ENCODE data around the gene USP48.

DNA sequence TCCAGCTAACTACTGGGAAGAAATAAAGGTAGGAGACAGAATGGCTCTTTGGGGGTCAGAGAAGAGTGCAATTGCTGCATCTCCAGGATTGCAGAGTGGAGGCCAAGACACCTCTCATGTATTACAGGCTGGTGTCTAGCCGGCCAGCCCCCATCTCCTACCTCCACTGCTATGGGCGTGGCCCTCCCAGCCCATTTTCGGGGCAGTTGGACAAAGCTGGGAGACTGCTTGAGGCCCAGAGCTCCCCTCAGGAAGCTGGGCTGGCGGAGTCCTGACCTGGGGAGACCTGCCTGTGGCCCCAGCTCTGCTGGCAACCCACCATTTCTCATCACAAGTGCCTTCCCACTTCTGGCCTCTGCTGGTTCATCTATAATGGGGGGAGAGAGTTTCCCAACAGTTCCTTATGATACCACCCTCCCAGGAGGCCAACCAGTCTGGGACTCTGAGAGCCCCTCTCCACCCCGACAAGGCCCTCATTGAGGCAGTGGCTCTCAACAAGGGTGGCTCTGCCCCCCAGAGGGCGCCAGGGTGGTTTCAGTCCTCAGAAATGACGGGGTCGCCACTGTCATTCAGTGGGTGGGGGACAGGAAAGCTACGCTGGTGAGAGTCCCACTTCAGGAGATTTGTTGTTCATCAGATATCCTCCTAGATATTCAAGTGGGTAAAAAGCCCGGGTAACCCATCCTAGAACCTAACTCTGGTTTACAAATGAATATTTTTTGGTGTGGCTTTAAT lies 125.3 kb downstream of the USP48 start:
- TF ChIP-seq ZFP36 (IDR thresholded peaks at IDR 0.05; ENCODE audit: borderline replicate concordance, partially characterized antibody) (no peak), POLR2A (IDR thresholded peaks at IDR 0.05; ENCODE audit: low read length) (no peak), EP300 (IDR thresholded peaks at IDR 0.05) (no peak), HDAC2 (IDR thresholded peaks at IDR 0.05) (no peak), RFX5 (IDR thresholded peaks at IDR 0.05) (no peak), EHMT2 (IDR thresholded peaks at IDR 0.05; ENCODE audit: low read depth) (no peak), JUN (IDR thresholded peaks at IDR 0.05) (no peak), TP53 (CRISPR knock-in tag; IDR thresholded peaks at IDR 0.05) (no peak), MYC (IDR thresholded peaks at IDR 0.05; ENCODE audit: borderline replicate concordance, low read length) (no peak)
- TF ChIP-seq, protein P1, sequence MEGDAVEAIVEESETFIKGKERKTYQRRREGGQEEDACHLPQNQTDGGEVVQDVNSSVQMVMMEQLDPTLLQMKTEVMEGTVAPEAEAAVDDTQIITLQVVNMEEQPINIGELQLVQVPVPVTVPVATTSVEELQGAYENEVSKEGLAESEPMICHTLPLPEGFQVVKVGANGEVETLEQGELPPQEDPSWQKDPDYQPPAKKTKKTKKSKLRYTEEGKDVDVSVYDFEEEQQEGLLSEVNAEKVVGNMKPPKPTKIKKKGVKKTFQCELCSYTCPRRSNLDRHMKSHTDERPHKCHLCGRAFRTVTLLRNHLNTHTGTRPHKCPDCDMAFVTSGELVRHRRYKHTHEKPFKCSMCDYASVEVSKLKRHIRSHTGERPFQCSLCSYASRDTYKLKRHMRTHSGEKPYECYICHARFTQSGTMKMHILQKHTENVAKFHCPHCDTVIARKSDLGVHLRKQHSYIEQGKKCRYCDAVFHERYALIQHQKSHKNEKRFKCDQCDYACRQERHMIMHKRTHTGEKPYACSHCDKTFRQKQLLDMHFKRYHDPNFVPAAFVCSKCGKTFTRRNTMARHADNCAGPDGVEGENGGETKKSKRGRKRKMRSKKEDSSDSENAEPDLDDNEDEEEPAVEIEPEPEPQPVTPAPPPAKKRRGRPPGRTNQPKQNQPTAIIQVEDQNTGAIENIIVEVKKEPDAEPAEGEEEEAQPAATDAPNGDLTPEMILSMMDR (IDR thresholded peaks at IDR 0.05): no peak
- TF ChIP-seq, protein P2, sequence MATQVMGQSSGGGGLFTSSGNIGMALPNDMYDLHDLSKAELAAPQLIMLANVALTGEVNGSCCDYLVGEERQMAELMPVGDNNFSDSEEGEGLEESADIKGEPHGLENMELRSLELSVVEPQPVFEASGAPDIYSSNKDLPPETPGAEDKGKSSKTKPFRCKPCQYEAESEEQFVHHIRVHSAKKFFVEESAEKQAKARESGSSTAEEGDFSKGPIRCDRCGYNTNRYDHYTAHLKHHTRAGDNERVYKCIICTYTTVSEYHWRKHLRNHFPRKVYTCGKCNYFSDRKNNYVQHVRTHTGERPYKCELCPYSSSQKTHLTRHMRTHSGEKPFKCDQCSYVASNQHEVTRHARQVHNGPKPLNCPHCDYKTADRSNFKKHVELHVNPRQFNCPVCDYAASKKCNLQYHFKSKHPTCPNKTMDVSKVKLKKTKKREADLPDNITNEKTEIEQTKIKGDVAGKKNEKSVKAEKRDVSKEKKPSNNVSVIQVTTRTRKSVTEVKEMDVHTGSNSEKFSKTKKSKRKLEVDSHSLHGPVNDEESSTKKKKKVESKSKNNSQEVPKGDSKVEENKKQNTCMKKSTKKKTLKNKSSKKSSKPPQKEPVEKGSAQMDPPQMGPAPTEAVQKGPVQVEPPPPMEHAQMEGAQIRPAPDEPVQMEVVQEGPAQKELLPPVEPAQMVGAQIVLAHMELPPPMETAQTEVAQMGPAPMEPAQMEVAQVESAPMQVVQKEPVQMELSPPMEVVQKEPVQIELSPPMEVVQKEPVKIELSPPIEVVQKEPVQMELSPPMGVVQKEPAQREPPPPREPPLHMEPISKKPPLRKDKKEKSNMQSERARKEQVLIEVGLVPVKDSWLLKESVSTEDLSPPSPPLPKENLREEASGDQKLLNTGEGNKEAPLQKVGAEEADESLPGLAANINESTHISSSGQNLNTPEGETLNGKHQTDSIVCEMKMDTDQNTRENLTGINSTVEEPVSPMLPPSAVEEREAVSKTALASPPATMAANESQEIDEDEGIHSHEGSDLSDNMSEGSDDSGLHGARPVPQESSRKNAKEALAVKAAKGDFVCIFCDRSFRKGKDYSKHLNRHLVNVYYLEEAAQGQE (IDR thresholded peaks at IDR 0.05): no peak
- TF ChIP-seq, protein P3, sequence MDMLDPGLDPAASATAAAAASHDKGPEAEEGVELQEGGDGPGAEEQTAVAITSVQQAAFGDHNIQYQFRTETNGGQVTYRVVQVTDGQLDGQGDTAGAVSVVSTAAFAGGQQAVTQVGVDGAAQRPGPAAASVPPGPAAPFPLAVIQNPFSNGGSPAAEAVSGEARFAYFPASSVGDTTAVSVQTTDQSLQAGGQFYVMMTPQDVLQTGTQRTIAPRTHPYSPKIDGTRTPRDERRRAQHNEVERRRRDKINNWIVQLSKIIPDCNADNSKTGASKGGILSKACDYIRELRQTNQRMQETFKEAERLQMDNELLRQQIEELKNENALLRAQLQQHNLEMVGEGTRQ (IDR thresholded peaks at IDR 0.05): no peak
- TF ChIP-seq, protein P4, sequence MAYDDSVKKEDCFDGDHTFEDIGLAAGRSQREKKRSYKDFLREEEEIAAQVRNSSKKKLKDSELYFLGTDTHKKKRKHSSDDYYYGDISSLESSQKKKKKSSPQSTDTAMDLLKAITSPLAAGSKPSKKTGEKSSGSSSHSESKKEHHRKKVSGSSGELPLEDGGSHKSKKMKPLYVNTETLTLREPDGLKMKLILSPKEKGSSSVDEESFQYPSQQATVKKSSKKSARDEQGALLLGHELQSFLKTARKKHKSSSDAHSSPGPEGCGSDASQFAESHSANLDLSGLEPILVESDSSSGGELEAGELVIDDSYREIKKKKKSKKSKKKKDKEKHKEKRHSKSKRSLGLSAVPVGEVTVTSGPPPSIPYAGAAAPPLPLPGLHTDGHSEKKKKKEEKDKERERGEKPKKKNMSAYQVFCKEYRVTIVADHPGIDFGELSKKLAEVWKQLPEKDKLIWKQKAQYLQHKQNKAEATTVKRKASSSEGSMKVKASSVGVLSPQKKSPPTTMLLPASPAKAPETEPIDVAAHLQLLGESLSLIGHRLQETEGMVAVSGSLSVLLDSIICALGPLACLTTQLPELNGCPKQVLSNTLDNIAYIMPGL (CRISPR knock-in tag; IDR thresholded peaks at IDR 0.05; ENCODE audit: borderline replicate concordance): no peak
- TF ChIP-seq, protein P5, sequence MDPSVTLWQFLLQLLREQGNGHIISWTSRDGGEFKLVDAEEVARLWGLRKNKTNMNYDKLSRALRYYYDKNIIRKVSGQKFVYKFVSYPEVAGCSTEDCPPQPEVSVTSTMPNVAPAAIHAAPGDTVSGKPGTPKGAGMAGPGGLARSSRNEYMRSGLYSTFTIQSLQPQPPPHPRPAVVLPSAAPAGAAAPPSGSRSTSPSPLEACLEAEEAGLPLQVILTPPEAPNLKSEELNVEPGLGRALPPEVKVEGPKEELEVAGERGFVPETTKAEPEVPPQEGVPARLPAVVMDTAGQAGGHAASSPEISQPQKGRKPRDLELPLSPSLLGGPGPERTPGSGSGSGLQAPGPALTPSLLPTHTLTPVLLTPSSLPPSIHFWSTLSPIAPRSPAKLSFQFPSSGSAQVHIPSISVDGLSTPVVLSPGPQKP (IDR thresholded peaks at IDR 0.05; ENCODE audit: low read depth, low read length): no peak
